Lower leg skin (tissue), 4 donors: ENCODE data around the gene SRP9. TPM values are rescaled to one million over a fixed set of nuclear protein-coding genes. Genes with fewer than 3 reads are reported as not detected.

Experiments used
- DNase-seq, 2 donors: peaks; one replicate each; pipeline ENCODE4 v3.0.0-alpha.2; 2019; ENCODE audit warnings: low spot score in 2 of 2
- H3K4me3 ChIP-seq: fragments of 200-600 bp; sonication (generic); 2 replicates; pipeline ENCODE4 v1.5.1; 2017; ENCODE audit warnings: mild to moderate bottlenecking, low read depth; ENCODE audit not compliant: poor library complexity, severe bottlenecking
- CTCF ChIP-seq, 3 donors: fragments of 450-650 bp; IDR thresholded peaks; one replicate each; pipeline ENCODE4 v1.5.1; 2016; ENCODE audit warnings: antibody characterized with exemption in 3 of 3, mild to moderate bottlenecking in 3 of 3, moderate library complexity in 2 of 3
- POLR2A ChIP-seq, 2 donors: fragments of 450-650 bp; IDR thresholded peaks; one replicate each; pipeline ENCODE4 v1.6.1; 2016 to 2017; ENCODE audit warnings: antibody characterized with exemption in 2 of 2, mild to moderate bottlenecking in 1 of 2, moderate library complexity in 1 of 2
- WGBS, 2 donors: methylation state at CpG; one replicate each; pipeline ENCODE4 v1.1.5; 2018; 5-methylcytosine and 5-hydroxymethylcytosine counted together
- intact Hi-C: fragments of 100-400 bp; cut with DNase I; formaldehyde crosslinking; loops from one replicate; pipeline ENCODE4 v1.15.0; 2023; ENCODE audit warnings: low total_unique reads
- total RNA-seq, 4 donors: library from RNA; depleted of rRNA; stranded (reverse); fragments of >200 nt; gene quantifications; one replicate each; pipeline ENCODE4 v1.1.0, GENCODE V29; 2016

SRP9 gene
- total RNA-seq, 4 donors from 2014 or later = 117 to 191 (median 154) TPM

DNA sequence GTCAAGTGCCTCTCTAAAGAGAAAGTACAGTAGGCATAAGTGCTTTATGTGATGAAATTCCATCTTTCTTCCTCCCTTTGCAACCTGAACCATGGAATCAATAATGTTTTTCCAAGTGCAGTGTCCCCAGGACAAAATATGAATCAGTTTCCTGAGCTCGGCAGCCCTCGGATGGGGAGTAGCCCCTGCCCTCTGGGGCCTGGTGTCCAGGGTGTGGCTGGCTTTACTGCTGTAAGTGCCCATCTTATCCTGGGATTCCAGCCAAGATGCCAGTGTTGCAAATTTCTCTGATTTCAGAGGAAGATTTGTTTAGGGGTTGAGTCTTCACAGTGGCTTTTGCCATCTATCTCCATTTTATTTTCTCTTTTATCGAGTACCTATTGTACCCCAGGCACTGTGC is 40.5 kb upstream of the SRP9 start:
- intact Hi-C loops = no loop called here
- DNase-seq = no peak
- WGBS, 2 donors = 50 to 57% methylated on average over 3 of the region's 3 CpGs
- H3K4me3 ChIP-seq = no peak overlapping the region
- TF ChIP-seq CTCF (IDR thresholded peaks at IDR 0.05) = no peak
- no peak for TF ChIP-seq POLR2A (IDR thresholded peaks at IDR 0.05)

DNA sequence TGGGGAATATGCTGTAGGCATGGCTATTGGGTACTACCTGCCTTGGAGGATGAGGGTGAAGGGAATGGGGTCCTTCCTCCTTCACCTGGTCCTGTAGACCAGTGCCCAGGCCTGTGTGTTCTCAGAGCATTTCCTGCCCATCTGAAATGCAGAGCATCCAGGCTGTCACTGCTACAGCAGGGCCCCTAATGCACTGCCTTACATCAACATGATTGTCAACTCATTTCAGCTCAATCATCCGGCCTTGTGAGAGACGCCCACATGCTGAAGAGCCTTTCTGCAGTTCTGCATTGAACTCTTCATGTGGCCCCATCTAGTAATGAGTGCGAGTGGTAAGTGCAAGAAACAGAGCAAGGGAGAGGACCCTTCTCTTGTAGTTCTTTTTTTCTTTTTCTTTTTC is 39.8 kb upstream of the SRP9 start:
- TF ChIP-seq CTCF (IDR thresholded peaks at IDR 0.05) = no peak
- WGBS, 2 donors = 92 to 96% methylated on average over 3 of the region's 3 CpGs
- intact Hi-C loops = no loop called here
- no peak overlapping the region for H3K4me3 ChIP-seq
- no peak for DNase-seq

GRCh38 chr1:225738763-225739162 is 38.9 kb upstream of the SRP9 start:
- no peak for TF ChIP-seq CTCF (IDR thresholded peaks at IDR 0.05)
- TF ChIP-seq POLR2A (IDR thresholded peaks at IDR 0.05) = no peak
- no peak overlapping the region for H3K4me3 ChIP-seq
- intact Hi-C loops = no loop called here
- WGBS, 2 donors = 95 to 97% methylated on average over 2 of the region's 2 CpGs
- no peak for DNase-seq

DNA sequence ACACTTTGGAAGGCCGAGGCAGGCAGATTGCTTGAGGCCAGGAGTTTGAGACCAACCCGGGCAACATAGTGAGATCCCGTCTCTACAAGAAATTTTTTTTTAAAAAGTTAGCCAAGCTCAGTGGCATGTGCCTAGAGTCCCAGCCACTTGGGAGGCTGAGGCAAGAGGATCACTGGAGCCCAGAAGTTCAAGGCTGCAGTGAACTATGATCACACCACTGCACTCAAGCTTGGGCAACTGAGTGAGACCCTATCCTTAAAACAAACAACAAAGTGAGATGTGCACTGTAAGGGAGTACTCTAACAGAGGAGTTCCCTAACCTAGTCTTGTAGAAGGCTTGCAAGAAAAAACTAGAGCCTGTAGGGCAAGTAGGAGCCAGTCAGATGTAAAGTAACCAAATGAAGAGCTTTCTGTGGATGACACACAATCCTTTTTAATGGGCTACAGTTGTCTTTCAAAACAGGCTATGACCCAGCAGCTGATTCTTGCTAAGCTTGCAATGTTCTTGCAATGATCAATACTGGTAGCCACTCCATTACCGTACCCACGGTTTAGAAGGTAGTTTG is 38.0 kb upstream of the SRP9 start:
- WGBS, 2 donors = 91 to 93% methylated on average over 5 of the region's 5 CpGs
- TF ChIP-seq CTCF (IDR thresholded peaks at IDR 0.05) (no peak), POLR2A (IDR thresholded peaks at IDR 0.05) (no peak)
- H3K4me3 ChIP-seq = no peak overlapping the region
- intact Hi-C loops = no loop called here
- no peak for DNase-seq

DNA sequence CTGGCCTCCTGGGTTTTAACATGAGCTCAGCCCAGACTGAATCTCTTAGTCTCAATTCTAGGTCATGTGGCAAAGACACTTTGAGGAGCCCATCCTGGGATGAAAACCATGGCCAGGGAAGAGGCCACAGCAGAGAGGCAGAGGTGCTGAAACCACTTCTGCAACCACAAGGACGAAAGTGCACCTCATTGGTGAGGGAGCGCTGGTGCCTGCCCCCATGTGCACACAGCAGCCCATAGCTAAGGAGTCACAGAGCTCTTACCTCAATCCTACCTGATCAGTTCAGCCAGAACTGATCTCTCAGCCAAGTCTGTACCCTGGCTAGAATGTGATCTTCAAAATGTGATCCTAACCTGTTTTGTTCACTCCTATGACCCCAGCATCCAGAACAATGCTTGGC is 32.9 kb upstream of the SRP9 start:
- 75 to 81% methylated on average over 2 of the region's 2 CpGs for WGBS, 2 donors
- no peak for DNase-seq
- intact Hi-C loops = no loop called here
- no peak overlapping the region for H3K4me3 ChIP-seq
- TF ChIP-seq POLR2A (IDR thresholded peaks at IDR 0.05) (no peak), CTCF (IDR thresholded peaks at IDR 0.05) (no peak)

DNA sequence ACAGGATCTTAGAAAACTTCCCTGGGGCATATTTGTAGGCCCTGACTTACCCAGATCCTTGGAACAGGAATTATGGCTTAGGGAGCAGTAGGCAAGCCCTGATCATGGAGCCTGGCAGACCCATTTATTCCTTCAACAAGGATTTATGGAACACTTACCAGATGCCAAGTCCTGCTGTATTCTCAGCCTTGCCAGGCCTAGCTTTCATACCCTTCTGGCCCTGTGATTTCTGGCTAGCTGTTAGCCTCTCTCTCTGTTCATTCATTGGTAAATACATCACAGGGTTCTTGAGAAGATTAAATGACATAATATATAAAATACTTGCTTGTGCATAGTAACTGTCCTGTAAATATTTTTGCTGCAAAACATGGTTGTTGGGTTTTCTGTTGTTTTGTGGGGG is 32.4 kb upstream of the SRP9 start:
- no peak overlapping the region for H3K4me3 ChIP-seq
- TF ChIP-seq POLR2A (IDR thresholded peaks at IDR 0.05) = no peak
- no peak for TF ChIP-seq CTCF (IDR thresholded peaks at IDR 0.05)
- no peak for DNase-seq
- intact Hi-C loops = no loop called here
